Measurements from ENCODE around the gene CD58.

The CD58 gene

DNA sequence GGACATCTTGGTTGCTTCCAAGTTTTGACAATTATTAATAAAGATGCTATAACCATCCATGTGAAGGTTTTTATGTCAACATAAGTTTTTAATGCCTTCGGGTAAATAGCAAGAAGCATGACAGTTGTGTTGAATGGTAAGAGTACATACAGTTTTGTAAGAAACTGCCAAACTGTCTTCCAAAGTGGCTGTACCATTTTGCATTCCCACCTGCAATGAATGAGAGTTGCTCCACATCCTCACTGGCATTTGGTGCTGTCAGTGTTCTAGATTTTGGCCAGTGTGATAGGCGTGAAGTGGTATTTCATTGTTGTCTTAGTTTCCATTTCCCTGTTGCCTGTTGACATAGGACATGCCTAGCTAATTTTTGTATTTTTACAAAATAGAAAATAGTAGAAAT lies 45.4 kb downstream of the CD58 start:
- TF ChIP-seq, protein P1, sequence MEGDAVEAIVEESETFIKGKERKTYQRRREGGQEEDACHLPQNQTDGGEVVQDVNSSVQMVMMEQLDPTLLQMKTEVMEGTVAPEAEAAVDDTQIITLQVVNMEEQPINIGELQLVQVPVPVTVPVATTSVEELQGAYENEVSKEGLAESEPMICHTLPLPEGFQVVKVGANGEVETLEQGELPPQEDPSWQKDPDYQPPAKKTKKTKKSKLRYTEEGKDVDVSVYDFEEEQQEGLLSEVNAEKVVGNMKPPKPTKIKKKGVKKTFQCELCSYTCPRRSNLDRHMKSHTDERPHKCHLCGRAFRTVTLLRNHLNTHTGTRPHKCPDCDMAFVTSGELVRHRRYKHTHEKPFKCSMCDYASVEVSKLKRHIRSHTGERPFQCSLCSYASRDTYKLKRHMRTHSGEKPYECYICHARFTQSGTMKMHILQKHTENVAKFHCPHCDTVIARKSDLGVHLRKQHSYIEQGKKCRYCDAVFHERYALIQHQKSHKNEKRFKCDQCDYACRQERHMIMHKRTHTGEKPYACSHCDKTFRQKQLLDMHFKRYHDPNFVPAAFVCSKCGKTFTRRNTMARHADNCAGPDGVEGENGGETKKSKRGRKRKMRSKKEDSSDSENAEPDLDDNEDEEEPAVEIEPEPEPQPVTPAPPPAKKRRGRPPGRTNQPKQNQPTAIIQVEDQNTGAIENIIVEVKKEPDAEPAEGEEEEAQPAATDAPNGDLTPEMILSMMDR (conservative IDR thresholded peaks at IDR 0.05): no peak
- no peak overlapping the region for H3K27ac ChIP-seq

DNA sequence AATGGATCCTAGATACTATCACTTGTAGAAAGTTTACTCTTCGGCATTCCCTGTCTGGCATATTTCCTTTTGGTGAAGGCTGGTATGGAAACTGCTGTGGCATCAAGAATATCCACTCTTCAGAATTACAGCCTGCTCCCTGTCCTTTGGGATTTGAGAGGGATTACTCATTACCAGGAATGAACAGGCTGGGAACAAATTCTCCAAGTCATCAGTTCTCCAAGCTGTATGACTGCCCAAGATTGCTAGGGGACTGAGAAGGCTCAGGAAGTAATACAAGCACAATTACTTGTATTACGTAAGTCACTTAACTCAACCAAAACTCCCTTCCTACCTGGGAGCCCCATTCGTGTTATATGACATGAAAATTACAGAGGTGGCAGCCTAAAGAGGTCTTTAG lies 49.6 kb downstream of the CD58 start:
- H3K27ac ChIP-seq: no peak overlapping the region
- TF ChIP-seq, protein P1 (conservative IDR thresholded peaks at IDR 0.05): no peak

DNA sequence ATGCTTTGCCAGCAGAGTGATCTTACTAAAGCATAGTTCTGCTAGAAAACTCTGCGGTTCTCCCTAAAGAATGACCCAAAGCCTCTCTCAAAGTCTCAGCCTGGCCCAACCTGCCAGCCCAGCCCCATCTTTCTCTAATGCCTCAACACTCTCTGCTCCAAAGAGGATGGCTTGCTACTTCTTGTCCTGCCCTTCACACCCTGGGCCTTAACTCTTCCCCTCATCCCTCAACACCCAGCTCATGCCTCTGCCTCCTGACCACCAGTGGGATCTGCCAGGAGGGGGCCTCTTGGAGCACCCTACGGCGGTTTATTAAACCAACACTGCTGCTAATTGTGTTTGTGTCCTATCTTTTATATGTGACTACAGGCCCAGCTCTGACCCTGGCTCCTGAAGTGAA lies 52.4 kb downstream of the CD58 start:
- TF ChIP-seq, protein P1 (conservative IDR thresholded peaks at IDR 0.05): no peak
- H3K27ac ChIP-seq: no peak overlapping the region

DNA sequence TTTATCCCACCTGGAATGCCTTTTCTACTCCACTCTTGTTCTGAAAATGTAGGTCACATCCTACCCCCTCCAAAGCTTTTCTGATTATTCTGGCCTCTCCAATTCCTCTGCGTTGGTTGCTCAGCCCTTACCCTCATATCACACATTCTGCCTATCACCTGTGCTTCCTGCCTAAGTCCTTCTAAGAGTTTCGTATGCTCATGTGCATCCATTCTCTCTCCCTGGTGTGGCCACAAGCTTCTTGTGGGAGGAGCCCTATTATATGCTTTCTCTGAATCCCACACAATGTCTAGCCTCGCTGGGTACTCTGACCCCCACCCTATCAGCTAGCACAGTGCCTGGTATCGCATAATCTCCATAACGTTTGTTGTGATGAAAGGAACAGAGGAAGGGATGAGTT lies 54.2 kb downstream of the CD58 start:
- no peak overlapping the region for H3K27ac ChIP-seq

DNA sequence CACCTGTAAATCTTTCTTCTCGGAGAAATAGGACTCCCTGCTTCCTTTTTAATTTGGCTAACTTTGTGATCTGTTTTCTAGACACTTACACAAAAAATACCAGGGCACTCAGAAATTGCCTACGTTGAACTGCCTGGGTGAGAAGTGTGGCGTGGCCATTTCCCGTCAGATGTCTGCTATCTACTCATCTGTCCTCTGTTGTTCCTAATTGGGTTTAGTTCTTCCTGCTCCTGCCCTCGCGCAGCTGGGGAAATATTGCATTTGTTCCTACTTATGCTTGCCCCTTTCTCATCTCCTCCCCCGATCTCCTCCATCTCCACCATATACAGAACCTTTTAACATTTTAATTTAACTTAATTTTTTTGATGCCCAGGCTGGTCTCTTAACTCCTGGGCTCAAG lies 55.1 kb downstream of the CD58 start:
- H3K27ac ChIP-seq: no peak overlapping the region
- TF ChIP-seq, protein P1 (conservative IDR thresholded peaks at IDR 0.05): no peak

More for the DNA sequence above, 54.2 kb downstream of the CD58 start:
- TF ChIP-seq, protein P1 (conservative IDR thresholded peaks at IDR 0.05): no peak

DNA sequence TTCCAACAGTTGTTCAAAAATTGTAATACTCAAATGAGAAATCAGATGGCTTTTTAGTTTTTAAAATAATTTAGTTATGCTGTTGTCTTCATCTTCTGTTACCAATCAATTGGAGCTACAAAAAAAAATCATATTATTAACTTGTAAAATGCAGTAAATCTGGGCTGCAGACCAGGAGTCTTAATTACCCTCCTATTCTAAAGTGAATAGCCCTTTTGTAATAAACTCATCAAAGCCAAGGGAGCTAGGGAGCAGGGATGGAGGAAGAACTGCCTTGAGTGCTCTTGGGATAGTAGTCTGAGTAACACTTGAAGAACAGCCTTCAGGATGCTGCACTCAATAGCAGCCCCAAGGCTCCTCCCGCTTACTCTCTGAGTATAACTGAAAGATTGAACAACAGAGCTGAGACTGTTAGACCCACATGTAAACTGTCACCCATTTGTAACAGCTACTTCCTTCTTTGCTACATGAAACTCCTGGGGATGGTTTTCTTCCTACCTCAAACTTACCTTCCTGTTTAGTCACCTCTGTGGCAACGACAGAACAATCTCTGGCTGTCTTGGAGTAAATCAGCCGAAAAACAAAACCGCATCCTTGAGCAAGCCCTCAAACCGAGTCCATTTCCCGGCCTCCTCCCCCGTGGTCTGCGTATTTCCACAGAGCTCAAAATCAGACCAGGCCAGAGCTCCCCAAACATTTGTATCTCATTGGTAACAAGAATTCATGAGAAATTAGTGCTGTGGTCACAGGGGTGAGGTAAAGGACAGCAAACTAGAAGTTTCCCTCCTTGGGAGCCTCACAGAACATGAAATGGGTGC lies 55.9 kb downstream of the CD58 start:
- H3K27ac ChIP-seq: no peak overlapping the region
- TF ChIP-seq, protein P1 (conservative IDR thresholded peaks at IDR 0.05): no peak

DNA sequence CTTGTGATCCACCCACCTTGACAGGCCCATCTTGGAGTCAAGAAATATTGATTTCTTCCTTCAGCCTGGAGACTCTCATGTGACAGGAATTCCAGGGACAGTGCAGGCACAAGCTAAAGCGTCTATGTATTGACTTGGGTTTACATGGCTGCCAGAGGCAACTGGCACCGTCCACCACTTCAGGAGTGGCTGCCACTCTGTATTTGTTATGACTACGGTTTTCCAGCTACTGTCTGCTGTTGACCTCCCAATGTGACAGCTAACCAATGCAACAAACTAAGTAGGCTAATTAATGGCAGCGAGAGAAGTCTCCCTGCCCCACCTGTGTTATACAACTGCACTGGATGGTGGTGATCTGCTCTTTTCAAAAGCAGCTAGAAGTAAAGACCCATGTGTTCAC lies 56.9 kb downstream of the CD58 start:
- H3K27ac ChIP-seq: no peak overlapping the region
- TF ChIP-seq, protein P1 (conservative IDR thresholded peaks at IDR 0.05): no peak
